Endothelial cell of umbilical vein (primary cell): ENCODE data around the gene TECPR2. TPM values are rescaled to one million over a fixed set of nuclear protein-coding genes. Genes with fewer than 3 reads are reported as not detected.

Source experiments
- BruUV-seq: library from RNA; stranded (reverse); fragments of 400-500 nt; replicated peaks from 2 replicates; lab custom pipeline; 2021; lab: Mats Ljungman, UMichigan
- CTCF ChIA-PET: fragments of 300-600, 350-600 bp; sonication (Branson Sonifier 250); formaldehyde crosslinking; loops from one replicate; lab custom pipeline; 2021; ENCODE audit warnings: antibody characterized with exemption, inconsistent platforms; lab: Charles Lee
- POLR2A ChIA-PET: fragments of 300-600, 350-600 bp; sonication (Branson Sonifier 250); formaldehyde crosslinking; loops from one replicate; lab custom pipeline; 2021; ENCODE audit warnings: antibody characterized with exemption, inconsistent platforms; lab: Charles Lee
- DNase-seq: peaks from one replicate; pipeline ENCODE4 v3.0.0-alpha.2; 2011; ENCODE audit warnings: low read depth, low spot score
- FAIRE-seq: peaks from 2 replicates; lab custom pipeline; 2011; peaks lifted over from hg19 to GRCh38; lab: Jason Lieb, UNC
- H2AFZ ChIP-seq: 2 replicates; pipeline ENCODE4 v1.6.0; 2012; ENCODE audit warnings: low read depth, low read length, control low read depth, inconsistent platforms
- H3K27ac ChIP-seq: 2 replicates; pipeline ENCODE4 v1.5.1; 2011; ENCODE audit warnings: low read depth, mild to moderate bottlenecking, control low read depth, low read length, moderate library complexity; ENCODE audit not compliant: insufficient read depth
- H3K27me3 ChIP-seq, 2 experiments: 2 replicates each; pipeline versions ENCODE4 v1.6.0 to v1.6.1; 2011; ENCODE audit warnings: low read length in 2 of 2, mixed read lengths in 1 of 2; ENCODE audit not compliant: control insufficient read depth in 2 of 2, insufficient read depth in 2 of 2
- H3K36me3 ChIP-seq, 2 experiments: 2 replicates in 1 of 2; 3 replicates in 1 of 2; pipeline ENCODE4 v1.5.1; 2011; ENCODE audit warnings: low read length in 2 of 2, mild to moderate bottlenecking in 1 of 2, moderate library complexity in 1 of 2; ENCODE audit not compliant: control insufficient read depth in 2 of 2, insufficient read depth in 2 of 2; ENCODE audit errors: extremely low read depth in 1 of 2
- H3K4me1 ChIP-seq: 3 replicates; pipeline ENCODE4 v1.5.1; 2011; ENCODE audit warnings: mild to moderate bottlenecking, low read length; ENCODE audit not compliant: control insufficient read depth, insufficient read depth; ENCODE audit errors: extremely low read depth
- H3K4me2 ChIP-seq: 2 replicates; pipeline ENCODE4 v1.6.1; 2011; ENCODE audit warnings: low read length, control low read depth, mixed read lengths; ENCODE audit not compliant: insufficient read depth
- H3K4me3 ChIP-seq, 3 experiments: fragments of 200-600 bp in 1 of 3; sonication (generic), shearing (Covaris generic) in 1 of 3; replicated peaks in 1 of 3; 2 replicates each; pipeline ENCODE4 v1.5.1; 2011 to 2016; ENCODE audit warnings: control low read depth in 3 of 3, low read length in 3 of 3, mild to moderate bottlenecking in 2 of 3, inconsistent platforms in 1 of 3, low read depth in 1 of 3, moderate library complexity in 1 of 3; ENCODE audit not compliant: insufficient read depth in 1 of 3
- H3K79me2 ChIP-seq: 2 replicates; pipeline ENCODE4 v1.6.0; 2012; ENCODE audit warnings: low read length, inconsistent platforms; ENCODE audit not compliant: control insufficient read depth, insufficient read depth
- H3K9ac ChIP-seq: replicated peaks from 2 replicates; pipeline ENCODE3; 2011; ENCODE audit warnings: low read length, control low read depth; ENCODE audit not compliant: insufficient read depth; ENCODE audit errors: extremely low read depth
- H3K9me1 ChIP-seq: replicated peaks from 3 replicates; pipeline ENCODE4 v1.6.0; 2011; ENCODE audit warnings: mild to moderate bottlenecking, low read length; ENCODE audit not compliant: control insufficient read depth, insufficient read depth; ENCODE audit errors: extremely low read depth
- H3K9me3 ChIP-seq: replicated peaks from 2 replicates; pipeline ENCODE4 v1.5.1; 2012; ENCODE audit warnings: low read length, inconsistent platforms; ENCODE audit not compliant: control insufficient read depth, insufficient read depth
- H4K20me1 ChIP-seq: replicated peaks from 2 replicates; pipeline ENCODE3; 2011; ENCODE audit warnings: mild to moderate bottlenecking, low read length; ENCODE audit not compliant: control insufficient read depth, insufficient read depth; ENCODE audit errors: extremely low read depth
- EZH2 ChIP-seq: IDR thresholded peaks from 2 replicates; pipeline ENCODE4 v1.6.1; 2012; ENCODE audit warnings: borderline replicate concordance, low read depth, mild to moderate bottlenecking, moderate library complexity, low read length, inconsistent platforms; ENCODE audit not compliant: severe bottlenecking
- FOS ChIP-seq: IDR thresholded peaks from 2 replicates; pipeline ENCODE4 v1.6.1; 2011; ENCODE audit warnings: mild to moderate bottlenecking, low read length, moderate library complexity, borderline replicate concordance; ENCODE audit not compliant: insufficient read depth
- GATA2 ChIP-seq: IDR thresholded peaks from 2 replicates; pipeline ENCODE4 v1.7.0; 2011; ENCODE audit warnings: low read depth, mild to moderate bottlenecking, moderate library complexity, mixed read lengths, low read length; ENCODE audit not compliant: insufficient read length, insufficient read depth
- JUN ChIP-seq: IDR thresholded peaks from 2 replicates; pipeline ENCODE4 v1.6.1; 2011; ENCODE audit warnings: borderline replicate concordance, low read depth; ENCODE audit not compliant: insufficient read length, insufficient read depth
- MYC ChIP-seq: IDR thresholded peaks from one replicate; pipeline ENCODE4 v1.6.1; 2011; ENCODE audit warnings: mild to moderate bottlenecking, low read depth, low read length
- POLR2A ChIP-seq: IDR thresholded peaks from 2 replicates; pipeline ENCODE4 v1.6.1; 2012; ENCODE audit warnings: low read depth, mild to moderate bottlenecking, control low read depth, low read length
- POLR2AphosphoS5 ChIP-seq: IDR thresholded peaks from 2 replicates; pipeline ENCODE4 v1.6.1; 2012; ENCODE audit warnings: low read depth, mild to moderate bottlenecking, control low read depth, low read length, moderate library complexity; ENCODE audit not compliant: insufficient read depth
- dilution Hi-C: fragments of 300-500 bp; cut with MboI; formaldehyde crosslinking; loops from one replicate; pipeline ENCODE4 v1.15.0; 2019; ENCODE audit warnings: low sequenced_read_pairs; ENCODE audit not compliant: extremely low pct_ligation_motif_present
- intact Hi-C: fragments of 100-400 bp; cut with micrococcal nuclease; formaldehyde crosslinking; loops from one replicate; pipeline ENCODE4 v1.10.0; 2022
- polyA plus RNA-seq, 4 experiments: library from polyadenylated mRNA; depleted of rRNA in 3 of 4; stranded (reverse) in 3 of 4; unstranded in 1 of 4; fragments of >200 nt; gene quantifications; 2 replicates each; pipeline versions ENCODE4 v1.2.1 to v1.2.3, GENCODE V29; 2011 to 2012; ENCODE audit warnings: missing spikeins in 1 of 4
- total RNA-seq: library from RNA; stranded (reverse); gene quantifications from 2 replicates; pipeline ENCODE4 v1.2.3, GENCODE V29; 2021
- TF ChIP-seq, protein P1 (sequence below): IDR thresholded peaks from 2 replicates; pipeline ENCODE4 v1.6.1; 2011; ENCODE audit not compliant: insufficient read depth, insufficient read length
- TF ChIP-seq, protein P2 (sequence below), 2 donors: IDR thresholded peaks; 1 replicate in 1 of 2; 2 replicates in 1 of 2; pipeline ENCODE4 v1.5.1; 2011; ENCODE audit warnings: low read length in 2 of 2, mild to moderate bottlenecking in 2 of 2, moderate library complexity in 2 of 2, control low read depth in 1 of 2, inconsistent platforms in 1 of 2, low read depth in 1 of 2; ENCODE audit not compliant: insufficient read depth in 1 of 2; ENCODE audit errors: extremely low read depth in 1 of 2

TECPR2 gene
- total and polyA plus RNA-seq, 2 donors (not counting 3 experiments of a cell fraction or from before 2014, with no cell fraction given): 8.9 to 21.5 TPM

- TF ChIP-seq JUN (no peak), FOS (no peak), EZH2 (no peak), MYC (no peak), GATA2 (no peak), POLR2A (no peak), POLR2AphosphoS5 (no peak)
- TF ChIP-seq, protein P1, sequence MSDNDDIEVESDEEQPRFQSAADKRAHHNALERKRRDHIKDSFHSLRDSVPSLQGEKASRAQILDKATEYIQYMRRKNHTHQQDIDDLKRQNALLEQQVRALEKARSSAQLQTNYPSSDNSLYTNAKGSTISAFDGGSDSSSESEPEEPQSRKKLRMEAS: no peak
- TF ChIP-seq, protein P2, sequence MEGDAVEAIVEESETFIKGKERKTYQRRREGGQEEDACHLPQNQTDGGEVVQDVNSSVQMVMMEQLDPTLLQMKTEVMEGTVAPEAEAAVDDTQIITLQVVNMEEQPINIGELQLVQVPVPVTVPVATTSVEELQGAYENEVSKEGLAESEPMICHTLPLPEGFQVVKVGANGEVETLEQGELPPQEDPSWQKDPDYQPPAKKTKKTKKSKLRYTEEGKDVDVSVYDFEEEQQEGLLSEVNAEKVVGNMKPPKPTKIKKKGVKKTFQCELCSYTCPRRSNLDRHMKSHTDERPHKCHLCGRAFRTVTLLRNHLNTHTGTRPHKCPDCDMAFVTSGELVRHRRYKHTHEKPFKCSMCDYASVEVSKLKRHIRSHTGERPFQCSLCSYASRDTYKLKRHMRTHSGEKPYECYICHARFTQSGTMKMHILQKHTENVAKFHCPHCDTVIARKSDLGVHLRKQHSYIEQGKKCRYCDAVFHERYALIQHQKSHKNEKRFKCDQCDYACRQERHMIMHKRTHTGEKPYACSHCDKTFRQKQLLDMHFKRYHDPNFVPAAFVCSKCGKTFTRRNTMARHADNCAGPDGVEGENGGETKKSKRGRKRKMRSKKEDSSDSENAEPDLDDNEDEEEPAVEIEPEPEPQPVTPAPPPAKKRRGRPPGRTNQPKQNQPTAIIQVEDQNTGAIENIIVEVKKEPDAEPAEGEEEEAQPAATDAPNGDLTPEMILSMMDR (IDR thresholded peaks at IDR 0.05; ENCODE audit: extremely low read depth in 1 of 2, insufficient read depth in 1 of 2, low read depth in 1 of 2, low read length in 2 of 2): no peak
- dilution Hi-C loops (no loop called here), intact Hi-C loops (no loop called here)
- Histone ChIP-seq H3K27me3 (no peaks in the 10 kb centered on the region), H3K9me3 (no peaks in the 10 kb centered on the region), H3K36me3 (peaks cover 2 to 16% of the 10 kb centered on the region in 2 experiments), H3K4me3 (no peak overlapping the region), H3K79me2 (no peaks in the 10 kb centered on the region), H3K4me2 (no peak overlapping the region), H3K9me1 (no peaks in the 10 kb centered on the region), H3K4me1 (no peaks in the 10 kb centered on the region), H4K20me1 (no peaks in the 10 kb centered on the region), H3K9ac (no peak overlapping the region), H2AFZ (no peak overlapping the region), H3K27ac (no peak overlapping the region)
- ChIA-PET CTCF (no interaction called here), POLR2A (no interaction called here)
- no TSS peak for BruUV-seq
- DNase-seq (no peak), FAIRE-seq (no peak)
Observed at GRCh38 chr14:102415671-102416070, 52.9 kb downstream of the TECPR2 start.
